Posterior vena cava (tissue), 2 donors: ENCODE results near the gene UBA3. TPM values are rescaled to one million over a fixed set of nuclear protein-coding genes. Genes with fewer than 3 reads are reported as not detected.
A peak's percentile ranks its signal among the peaks of the same experiment; 100 is the strongest.

Source experiments
- DNase-seq: peaks from one replicate; pipeline ENCODE4 v3.0.0-alpha.2; 2020; ENCODE audit warnings: low spot score
- intact Hi-C, 2 donors: fragments of 100-400 bp; cut with DNase I; formaldehyde crosslinking; loops; one replicate each; pipeline versions ENCODE4 v1.14.1 to v1.14.2; 2022 to 2023
- total RNA-seq, 2 donors: library from RNA; stranded (reverse); fragmentation: NEBNext Ultra II Directional; extraction: Animal tissue kit (Norgen Biotek cat#: 25700); gene quantifications; one replicate each; pipeline ENCODE4 v1.2.1, GENCODE V29; 2021
- donor health status: DM: yes; HTN: yes; CAD: no.
- donor health status: DM: yes; HTN: yes; CAD: no.

The UBA3 gene
- total RNA-seq, 2 donors from 2014 or later, result 53.0 to 57.9 TPM

DNA sequence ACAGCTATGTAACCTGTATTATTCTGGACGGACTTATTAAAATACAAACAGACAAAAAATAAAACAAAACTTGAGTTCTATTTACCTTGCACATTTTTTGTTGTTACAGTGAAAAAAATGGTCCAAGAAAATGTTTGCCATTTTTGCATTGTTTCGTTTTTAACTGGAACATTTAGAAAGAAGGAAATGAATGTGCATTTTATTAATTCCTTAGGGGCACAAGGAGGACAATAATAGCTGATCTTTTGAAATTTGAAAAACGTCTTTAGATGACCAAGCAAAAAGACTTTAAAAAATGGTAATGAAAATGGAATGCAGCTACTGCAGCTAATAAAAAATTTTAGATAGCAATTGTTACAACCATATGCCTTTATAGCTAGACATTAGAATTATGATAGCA is 25.2 kb upstream of the UBA3 start:
- intact Hi-C loops, result no loop called here
- DNase-seq, result no peak

DNA sequence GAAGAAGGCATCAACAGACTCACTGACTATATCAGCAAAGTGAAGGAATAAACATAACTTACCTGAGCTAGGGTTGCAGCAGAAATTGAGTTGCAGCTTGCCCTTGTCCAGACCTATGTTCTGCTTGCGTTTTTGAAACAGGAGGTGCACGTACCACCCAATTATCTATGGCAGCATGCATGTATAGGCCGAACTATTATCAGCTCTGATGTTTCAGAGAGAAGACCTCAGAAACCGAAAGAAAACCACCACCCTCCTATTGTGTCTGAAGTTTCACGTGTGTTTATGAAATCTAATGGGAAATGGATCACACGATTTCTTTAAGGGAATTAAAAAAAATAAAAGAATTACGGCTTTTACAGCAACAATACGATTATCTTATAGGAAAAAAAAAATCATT is 24.4 kb upstream of the UBA3 start:
- intact Hi-C loops, result no loop called here

GRCh38 chr3:69103123-69103522 is 23.0 kb upstream of the UBA3 start:
- DNase-seq, result no peak
- intact Hi-C loops, result no loop called here

More for the DNA sequence above, 24.4 kb upstream of the UBA3 start:
- DNase-seq, result no peak

DNA sequence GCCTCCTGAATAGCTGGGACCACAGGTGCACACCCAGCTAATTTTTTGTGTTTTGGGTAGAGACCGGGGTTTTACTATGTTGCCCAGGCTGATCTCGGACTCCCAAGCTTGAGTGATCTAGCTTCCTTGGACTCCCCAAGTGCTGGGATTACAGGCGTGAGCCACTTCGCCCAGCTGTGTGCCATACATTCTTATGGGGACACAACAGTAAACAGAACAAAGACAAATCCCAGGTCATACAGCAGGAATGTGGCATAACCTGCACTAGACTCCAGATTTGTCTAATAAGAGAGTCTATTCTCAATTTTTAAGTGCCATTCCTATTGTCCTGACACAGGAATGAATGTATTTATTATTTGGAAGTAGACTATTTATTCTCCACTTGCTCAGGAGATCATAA is 22.2 kb upstream of the UBA3 start:
- intact Hi-C loops, result no loop called here
- DNase-seq, result no peak

- no peak for DNase-seq
Measured at GRCh38 chr3:69099576-69099975, 19.4 kb upstream of the UBA3 start.

GRCh38 chr3:69097407-69098086 is 17.4 kb upstream of the UBA3 start:
- intact Hi-C loops, result no loop called here

More at GRCh38 chr3:69099576-69099975, 19.4 kb upstream of the UBA3 start:
- intact Hi-C loops, result no loop called here

GRCh38 chr3:69096299-69096698 is 16.1 kb upstream of the UBA3 start:
- intact Hi-C loops, result no loop called here
- DNase-seq, result no peak

More at GRCh38 chr3:69097407-69098086, 17.4 kb upstream of the UBA3 start:
- no peak for DNase-seq

DNA sequence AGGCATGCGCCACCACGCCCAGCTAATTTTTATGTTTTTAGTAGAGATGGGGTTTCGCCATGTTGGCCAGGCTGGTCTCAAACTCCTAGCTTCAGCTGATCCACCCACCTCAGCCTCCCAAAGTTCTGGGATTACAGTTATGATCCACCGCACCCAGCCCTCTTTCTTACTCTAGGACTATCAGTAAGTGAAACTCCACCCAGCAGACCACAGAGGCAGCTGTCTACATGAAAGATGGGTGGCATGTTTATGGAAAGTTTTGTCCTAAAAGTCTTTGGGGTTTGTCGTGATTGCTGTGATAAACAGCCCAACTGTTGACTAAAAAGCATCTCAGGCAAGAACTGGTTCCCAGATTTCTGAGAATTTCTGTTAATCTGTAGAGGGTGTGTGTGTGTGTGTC is 15.5 kb upstream of the UBA3 start:
- intact Hi-C loops, result no loop called here
- DNase-seq, result no peak

DNA sequence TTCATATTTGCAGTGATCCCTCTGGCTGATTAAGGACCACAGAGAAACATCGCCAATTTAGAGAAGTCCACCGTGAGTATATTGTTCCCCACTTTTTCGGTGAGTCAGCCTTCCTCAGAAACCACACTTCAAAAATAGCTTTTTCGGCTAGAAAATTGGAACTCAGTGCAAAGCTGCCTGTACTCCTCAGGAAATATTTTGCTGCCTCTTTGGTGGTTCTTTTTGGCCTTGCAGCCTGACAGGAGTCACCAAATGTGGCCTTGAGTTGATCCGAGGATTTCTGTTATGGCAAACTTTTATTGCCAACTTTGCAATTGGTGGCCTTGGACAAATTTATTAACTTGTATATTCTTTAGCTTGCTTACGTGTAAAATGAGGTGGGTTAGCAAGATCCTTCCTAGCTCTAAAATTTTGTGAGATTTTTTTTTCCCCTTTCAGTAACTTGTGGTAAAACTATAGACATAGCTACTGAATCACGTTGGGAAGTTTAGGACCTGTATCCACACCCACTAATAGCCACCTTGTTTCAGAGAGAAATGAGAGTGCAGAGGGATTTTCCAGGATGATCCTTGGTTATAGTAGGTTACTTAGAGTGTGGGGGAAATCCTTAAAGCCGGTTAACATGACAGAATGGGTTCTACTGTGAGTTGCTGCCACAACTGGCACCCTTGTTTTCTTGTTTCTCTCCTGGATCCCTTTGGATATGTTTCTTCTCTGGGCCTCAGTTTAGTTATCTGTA is 14.5 kb upstream of the UBA3 start:
- no peak for DNase-seq
- intact Hi-C loops, result no loop called here

GRCh38 chr3:69092030-69092516 is 11.9 kb upstream of the UBA3 start:
- intact Hi-C loops, result no loop called here
- DNase-seq, result no peak

GRCh38 chr3:69091389-69092029 is 11.3 kb upstream of the UBA3 start:
- intact Hi-C loops, result no loop called here
- DNase-seq, result no peak

GRCh38 chr3:69090021-69090420 is 9.9 kb upstream of the UBA3 start:
- DNase-seq, result no peak
- intact Hi-C loops, result no loop called here

DNA sequence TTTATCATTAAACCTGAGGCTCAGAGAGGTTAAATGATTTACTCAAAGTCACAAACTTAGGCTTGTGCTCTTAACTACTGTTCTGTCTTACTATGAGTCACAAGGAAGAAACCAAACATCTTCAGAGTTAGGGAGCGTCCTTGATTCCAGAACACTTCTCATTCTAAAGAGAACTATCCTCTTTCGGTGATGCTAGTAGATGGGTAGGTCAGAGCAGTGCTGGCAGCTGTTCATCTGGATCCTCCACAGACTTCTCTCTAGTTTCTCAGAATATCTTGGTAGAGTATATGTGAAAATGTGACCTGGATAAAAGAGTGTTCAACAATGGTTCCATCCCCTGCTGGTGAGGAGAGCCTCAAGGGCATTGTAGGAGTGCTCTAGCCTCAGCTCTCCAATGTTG is 7.9 kb upstream of the UBA3 start:
- intact Hi-C loops, result no loop called here
- no peak for DNase-seq

DNA sequence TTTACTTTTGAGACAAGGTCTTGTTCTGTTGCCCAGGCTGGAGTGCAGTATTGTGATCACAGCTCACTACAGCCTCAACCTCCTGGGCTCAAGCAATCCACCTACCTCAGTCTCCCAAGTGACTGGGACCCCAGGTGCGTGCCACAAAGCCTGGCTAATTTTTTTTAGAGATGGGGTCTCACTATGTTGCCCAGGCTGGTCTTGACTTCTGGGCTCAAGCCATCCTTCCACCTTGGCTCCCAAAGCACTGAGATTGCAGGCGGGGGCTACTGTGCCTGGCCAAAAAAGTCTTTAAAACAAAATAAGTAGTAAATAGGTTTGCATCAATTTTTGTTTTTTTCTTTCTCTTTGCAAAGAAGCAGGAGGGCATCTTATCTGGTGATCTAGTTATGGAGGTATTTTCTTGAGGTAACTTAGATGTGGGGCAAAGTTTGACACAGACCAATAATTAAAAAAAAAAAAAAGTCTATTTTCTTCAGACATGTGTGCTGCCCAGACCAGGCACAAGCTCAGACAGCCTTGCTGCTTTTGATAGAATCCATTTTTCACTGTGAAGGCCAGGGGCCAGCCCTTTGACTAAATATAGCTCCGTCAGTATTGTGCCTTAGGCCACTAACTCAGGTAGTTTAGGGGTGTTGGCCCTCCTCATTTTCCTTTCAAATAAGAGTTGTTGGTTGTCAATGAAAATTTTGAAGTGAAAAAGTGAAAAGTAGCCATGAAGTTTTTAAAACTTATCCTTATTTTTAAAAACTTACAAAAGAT is 7.0 kb upstream of the UBA3 start:
- intact Hi-C loops, result no loop called here
- no peak for DNase-seq

DNA sequence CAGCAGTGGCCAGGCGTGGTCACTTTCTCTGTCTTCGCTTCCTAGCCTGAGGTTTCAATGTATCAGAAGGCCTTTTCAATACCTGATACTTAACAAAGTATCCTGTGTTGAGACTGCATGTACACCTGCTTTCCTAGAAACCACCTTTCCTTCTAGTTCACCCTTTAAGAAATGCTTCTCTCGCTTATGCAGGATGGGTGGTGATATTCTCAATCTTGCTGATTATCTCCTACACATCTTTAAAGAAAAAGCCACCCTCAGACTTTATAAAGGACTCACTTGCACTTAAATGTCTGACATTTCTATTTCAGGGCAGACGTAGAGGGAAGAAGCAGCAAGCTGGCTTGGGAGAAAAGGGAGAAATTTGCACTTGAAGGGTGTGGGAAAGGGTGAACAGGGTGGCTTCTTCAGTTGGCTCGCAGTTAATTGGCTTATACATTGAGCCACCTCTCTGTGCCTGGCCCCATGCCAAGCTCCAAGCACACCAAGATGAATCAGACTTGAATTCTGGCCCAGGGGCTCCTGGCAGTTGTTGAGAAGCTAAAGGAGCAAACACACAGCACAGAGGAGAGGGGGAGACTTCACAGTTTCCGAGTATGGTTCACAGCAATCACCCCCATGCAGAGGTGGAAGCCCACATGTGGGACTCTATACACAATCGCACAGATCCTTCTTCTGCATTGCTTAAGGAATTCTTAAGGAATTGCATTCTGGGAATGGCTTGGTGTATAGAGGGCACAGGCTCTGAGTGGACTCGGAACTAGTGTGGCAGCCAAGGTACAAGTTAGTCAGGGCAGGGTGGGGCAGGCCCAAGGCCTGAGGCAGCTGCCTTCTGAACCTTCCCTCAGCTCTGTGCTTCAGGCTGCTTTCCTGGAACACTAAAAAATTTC is 5.9 kb upstream of the UBA3 start:
- peak; percentile 96 for DNase-seq
- intact Hi-C loops, result no loop called here

DNA sequence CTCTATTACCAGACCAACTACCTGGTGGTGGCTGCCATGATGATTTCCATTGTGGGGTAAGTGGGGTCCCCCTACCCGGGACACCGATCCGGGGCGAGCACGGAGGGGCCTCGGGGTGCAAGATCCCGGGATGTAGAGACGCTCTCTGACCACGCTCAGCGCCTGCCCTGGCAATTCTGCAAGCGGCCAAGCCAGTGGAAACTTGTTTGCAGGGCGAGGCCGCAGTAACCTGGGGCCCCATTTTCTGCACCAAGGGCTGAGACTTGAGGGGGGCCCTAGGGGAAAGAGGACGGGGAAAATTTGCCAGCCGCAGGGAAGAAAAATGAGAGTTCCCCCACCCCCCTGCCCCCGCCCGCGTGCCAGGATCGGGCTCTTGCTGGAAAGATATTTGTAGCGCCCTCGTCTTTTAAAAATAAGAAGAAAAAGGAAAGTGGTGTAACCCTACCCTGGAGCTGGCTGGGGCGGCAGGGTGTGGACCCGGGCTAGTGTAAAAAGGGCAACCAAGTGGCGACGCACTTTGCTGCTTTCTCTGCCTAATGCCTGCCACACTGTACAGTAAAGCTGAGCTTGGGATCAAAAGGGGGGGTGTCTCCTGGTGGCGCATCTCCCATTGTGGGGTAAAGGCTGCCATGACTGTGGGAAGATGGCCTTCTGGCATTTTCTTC is 5.1 kb upstream of the UBA3 start:
- intact Hi-C loops, result no loop called here
- peak; percentile 80 for DNase-seq

GRCh38 chr3:69084326-69085167 is 4.4 kb upstream of the UBA3 start, which contains the start of gene ARL6IP5:
TSS of gene ARL6IP5 (plus strand) at chr3:69084937. CDS start at chr3:69085048, 111 bp downstream.
- intact Hi-C loops, result no loop called here
- peak; percentile 98 for DNase-seq
